ENCODE measurements around the gene RNF152.
A peak's percentile ranks its signal among the peaks of the same experiment; 100 is the strongest.

The RNF152 gene

DNA sequence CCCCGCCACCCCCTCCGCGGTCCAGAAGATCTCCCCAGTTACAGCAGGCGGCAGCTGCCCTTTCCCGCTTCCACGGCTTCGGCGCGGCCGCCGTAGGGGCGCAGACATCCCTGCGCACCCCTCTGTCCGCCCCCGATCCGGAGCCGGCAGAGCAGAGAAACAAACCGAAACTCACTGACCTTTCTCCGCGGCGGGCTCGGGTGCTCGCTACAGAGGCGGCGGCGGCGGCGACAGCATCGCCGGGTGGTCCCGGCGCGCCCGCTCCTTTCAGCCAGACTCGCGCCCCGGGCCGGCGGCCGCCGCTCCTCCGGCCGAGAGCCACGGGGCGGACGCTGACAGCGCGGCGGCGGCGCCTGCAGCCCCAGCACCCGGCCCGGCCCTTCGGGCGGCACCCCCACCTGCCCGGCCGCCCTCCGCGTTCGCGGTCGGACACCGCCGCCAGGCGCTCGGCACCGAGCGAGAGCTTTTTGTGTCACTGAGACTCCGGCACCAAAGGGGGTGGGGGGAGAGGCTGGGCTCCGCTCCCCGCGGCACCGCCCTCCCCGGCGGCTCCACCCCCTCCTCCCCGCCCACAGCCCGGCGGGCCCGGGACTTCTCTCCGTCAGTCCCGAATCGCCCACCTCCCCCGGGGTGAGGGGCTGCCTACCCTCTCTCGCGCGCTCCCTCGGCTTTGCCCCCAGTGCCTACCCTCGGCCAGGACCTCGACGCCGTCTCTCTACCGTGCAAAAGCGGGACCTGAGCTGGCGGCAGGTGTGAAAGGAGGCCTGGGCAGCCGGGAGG, 1.4 kb upstream of the RNF152 start:
- Histone ChIP-seq H3K27me3 (replicated peaks) (no peaks in the 10 kb centered on the region), H3K27ac (peak overlapping the region; percentile 57), H3K36me3 (replicated peaks) (peaks cover 5% of the 10 kb centered on the region), H3K4me3 (ENCODE audit: low read depth, low read length) (peak overlapping the region; percentile 90)
- peak; percentile 47 for DNase-seq
- TF ChIP-seq, protein P1, sequence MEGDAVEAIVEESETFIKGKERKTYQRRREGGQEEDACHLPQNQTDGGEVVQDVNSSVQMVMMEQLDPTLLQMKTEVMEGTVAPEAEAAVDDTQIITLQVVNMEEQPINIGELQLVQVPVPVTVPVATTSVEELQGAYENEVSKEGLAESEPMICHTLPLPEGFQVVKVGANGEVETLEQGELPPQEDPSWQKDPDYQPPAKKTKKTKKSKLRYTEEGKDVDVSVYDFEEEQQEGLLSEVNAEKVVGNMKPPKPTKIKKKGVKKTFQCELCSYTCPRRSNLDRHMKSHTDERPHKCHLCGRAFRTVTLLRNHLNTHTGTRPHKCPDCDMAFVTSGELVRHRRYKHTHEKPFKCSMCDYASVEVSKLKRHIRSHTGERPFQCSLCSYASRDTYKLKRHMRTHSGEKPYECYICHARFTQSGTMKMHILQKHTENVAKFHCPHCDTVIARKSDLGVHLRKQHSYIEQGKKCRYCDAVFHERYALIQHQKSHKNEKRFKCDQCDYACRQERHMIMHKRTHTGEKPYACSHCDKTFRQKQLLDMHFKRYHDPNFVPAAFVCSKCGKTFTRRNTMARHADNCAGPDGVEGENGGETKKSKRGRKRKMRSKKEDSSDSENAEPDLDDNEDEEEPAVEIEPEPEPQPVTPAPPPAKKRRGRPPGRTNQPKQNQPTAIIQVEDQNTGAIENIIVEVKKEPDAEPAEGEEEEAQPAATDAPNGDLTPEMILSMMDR (IDR thresholded peaks at IDR 0.05; ENCODE audit: low read depth, low read length, missing control alignments) = peak; percentile 30
- in situ Hi-C loops (cut with HindIII; ENCODE audit: low pct_ligation_motif_present, low sequenced_read_pairs) = no loop called here

DNA sequence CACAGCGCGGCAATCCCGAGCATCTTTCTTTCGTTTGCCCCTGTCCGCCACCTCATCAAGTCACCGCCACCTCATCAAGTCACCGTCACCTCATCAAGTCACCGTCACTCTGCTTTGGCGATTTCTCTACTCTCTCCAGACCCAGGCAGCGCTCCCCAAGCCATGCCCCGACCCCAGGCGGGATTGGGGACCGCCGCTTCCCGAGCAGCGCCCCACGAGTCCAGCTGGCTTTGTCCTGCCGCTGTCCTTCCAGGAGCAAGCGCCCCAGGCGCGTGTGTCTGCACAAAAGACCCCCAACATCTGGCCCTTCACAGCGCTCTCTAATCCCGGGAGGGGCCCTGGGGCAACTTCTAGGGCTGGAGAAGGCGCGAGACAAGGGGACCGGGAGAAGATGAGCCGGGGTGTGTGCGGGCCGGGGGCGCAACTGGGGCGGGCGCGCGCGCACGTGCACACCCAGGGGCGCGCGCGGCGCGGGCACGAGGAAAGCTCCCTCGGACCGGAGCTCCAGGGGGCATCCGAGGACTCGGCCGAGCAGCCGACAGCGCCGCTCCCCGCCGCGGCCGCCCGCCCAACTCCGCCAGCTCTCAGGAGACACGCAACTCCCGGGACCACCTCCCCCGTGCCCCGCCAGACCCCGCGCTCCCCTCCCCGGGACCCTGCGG, 633 bp upstream of the RNF152 start:
- TF ChIP-seq, protein P1 (IDR thresholded peaks at IDR 0.05; ENCODE audit: low read depth, low read length, missing control alignments) = no peak
- peak; percentile 40 for DNase-seq
- no peaks in the 10 kb centered on the region for H3K27me3 ChIP-seq (replicated peaks)
- H3K36me3 ChIP-seq (replicated peaks) = peaks cover 5% of the 10 kb centered on the region
- in situ Hi-C loops (cut with HindIII; ENCODE audit: low pct_ligation_motif_present, low sequenced_read_pairs) = no loop called here
- H3K4me3 ChIP-seq (ENCODE audit: low read depth, low read length) = peak overlapping the region; percentile 90
- H3K27ac ChIP-seq = peak overlapping the region; percentile 57

DNA sequence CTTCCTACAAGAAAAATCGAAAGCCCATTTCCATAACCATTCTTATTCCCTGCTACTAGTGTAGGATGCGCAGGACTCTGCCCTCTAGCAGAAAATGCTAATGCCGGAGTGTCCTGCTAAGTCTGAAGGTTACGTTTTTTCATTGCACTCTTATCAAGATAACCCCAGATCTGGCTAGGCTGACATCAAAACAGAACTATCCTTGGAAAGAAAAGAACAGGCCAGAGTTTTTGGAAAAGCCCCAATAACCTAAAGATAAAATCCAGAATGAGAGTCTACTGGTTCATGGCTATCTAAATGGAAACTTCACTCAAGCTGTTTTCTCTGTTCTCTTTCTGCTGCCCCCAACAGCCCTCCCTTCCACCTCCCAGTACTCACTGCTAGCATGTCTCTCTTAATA, 913 bp downstream of the RNF152 start:
- Histone ChIP-seq H3K27me3 (replicated peaks) (no peaks in the 10 kb centered on the region), H3K27ac (no peak overlapping the region), H3K36me3 (replicated peaks) (peaks cover 9% of the 10 kb centered on the region), H3K4me3 (ENCODE audit: low read depth, low read length) (peak overlapping the region; percentile 90)
- DNase-seq = no peak
- TF ChIP-seq, protein P1 (IDR thresholded peaks at IDR 0.05; ENCODE audit: low read depth, low read length, missing control alignments) = no peak
- in situ Hi-C loops (cut with HindIII; ENCODE audit: low pct_ligation_motif_present, low sequenced_read_pairs) = no loop called here

DNA sequence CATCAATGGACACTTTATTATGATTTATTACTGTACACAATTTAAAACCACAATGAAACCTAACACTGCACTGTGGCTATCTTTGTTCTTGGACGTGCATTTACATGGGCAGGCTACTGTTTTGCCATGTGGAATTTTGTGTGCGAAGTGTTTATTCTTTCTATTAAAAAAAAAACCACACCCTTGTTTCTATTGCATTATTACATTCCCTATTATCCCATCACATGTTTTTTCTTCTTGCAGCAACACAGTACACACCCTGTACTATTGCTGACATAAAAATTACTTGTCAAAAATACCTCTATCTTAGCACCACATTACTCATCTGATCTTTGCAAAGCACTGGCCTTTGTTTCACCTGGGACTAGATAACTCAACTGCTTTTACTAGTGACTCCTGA, 1.5 kb downstream of the RNF152 start:
- no peak overlapping the region for H3K27ac ChIP-seq
- no peaks in the 10 kb centered on the region for H3K27me3 ChIP-seq (replicated peaks)
- H3K4me3 ChIP-seq (ENCODE audit: low read depth, low read length) = no peak overlapping the region
- peaks cover 9% of the 10 kb centered on the region for H3K36me3 ChIP-seq (replicated peaks)
- TF ChIP-seq, protein P1 (IDR thresholded peaks at IDR 0.05; ENCODE audit: low read depth, low read length, missing control alignments) = no peak
- in situ Hi-C loops (cut with HindIII; ENCODE audit: low pct_ligation_motif_present, low sequenced_read_pairs) = no loop called here
- DNase-seq = no peak

DNA sequence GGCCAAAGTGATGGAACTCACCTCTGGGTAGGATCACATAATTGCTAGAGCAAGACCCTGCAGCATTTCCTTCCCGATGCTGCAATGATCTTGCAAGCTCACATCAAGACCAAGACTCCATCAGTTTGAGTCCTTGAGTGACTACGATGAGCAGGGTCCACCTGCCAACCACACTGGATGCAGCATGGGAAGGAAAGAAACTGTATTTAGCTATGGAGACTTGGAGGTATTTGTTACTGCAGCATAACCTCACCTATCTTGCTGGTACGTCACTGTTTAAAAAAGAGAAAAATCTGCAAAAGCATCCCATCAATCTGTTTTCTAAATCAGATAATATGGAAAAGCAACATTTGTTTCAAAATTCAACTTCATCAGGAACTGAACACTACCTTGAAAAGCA, 2.5 kb downstream of the RNF152 start:
- H3K27ac ChIP-seq = no peak overlapping the region
- H3K27me3 ChIP-seq (replicated peaks) = no peaks in the 10 kb centered on the region
- in situ Hi-C loops (cut with HindIII; ENCODE audit: low pct_ligation_motif_present, low sequenced_read_pairs) = no loop called here

More for the DNA sequence above, 2.5 kb downstream of the RNF152 start:
- Histone ChIP-seq H3K4me3 (ENCODE audit: low read depth, low read length) (no peak overlapping the region), H3K36me3 (replicated peaks) (peaks cover 9% of the 10 kb centered on the region)
- no peak for DNase-seq
- TF ChIP-seq, protein P1 (IDR thresholded peaks at IDR 0.05; ENCODE audit: low read depth, low read length, missing control alignments) = no peak
